LNCAP (cell line): ENCODE measurements around the gene CSF1R.

Experiments
- TF ChIP-seq, protein P1 (sequence below): fragments of 450-650 bp; IDR thresholded peaks from 2 replicates; pipeline ENCODE4 v1.5.1; 2017; ENCODE audit warnings: mild to moderate bottlenecking

CSF1R gene

DNA sequence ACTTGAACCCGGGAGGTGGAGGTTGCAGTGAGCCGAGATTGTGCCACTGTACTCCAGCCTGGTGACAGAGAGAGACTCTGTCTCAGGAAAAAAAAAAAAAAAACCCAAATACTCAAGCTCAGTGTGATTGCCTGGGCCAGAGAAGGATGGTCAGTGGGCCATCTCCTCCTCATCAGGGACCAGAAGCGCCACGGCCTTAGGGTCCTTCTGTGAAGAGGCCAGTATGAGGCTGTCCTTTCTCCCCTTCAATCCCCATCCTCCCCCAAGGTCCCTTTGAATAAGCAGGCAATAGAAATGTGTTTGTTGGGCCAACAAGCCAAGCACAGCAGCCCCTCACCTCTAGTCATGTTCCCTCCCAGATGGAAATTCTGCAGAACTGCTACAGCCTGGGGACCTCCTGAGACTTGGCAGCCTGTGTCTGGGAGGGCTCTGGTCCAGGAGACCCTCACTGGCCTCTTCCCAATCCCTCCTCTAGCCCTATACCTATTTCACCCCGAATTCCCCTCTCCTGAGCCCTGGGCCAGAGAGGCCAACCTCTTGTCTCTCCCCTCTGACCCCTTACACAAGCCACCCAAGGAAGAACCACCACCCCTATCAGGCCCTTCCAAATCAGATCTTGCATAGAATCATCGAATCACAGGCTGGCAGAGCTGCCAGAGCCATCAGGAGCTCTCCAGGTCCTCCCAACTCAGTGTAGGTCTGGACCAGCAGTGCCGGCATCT lies 1.0 kb downstream of the CSF1R start:
- TF ChIP-seq, protein P1, sequence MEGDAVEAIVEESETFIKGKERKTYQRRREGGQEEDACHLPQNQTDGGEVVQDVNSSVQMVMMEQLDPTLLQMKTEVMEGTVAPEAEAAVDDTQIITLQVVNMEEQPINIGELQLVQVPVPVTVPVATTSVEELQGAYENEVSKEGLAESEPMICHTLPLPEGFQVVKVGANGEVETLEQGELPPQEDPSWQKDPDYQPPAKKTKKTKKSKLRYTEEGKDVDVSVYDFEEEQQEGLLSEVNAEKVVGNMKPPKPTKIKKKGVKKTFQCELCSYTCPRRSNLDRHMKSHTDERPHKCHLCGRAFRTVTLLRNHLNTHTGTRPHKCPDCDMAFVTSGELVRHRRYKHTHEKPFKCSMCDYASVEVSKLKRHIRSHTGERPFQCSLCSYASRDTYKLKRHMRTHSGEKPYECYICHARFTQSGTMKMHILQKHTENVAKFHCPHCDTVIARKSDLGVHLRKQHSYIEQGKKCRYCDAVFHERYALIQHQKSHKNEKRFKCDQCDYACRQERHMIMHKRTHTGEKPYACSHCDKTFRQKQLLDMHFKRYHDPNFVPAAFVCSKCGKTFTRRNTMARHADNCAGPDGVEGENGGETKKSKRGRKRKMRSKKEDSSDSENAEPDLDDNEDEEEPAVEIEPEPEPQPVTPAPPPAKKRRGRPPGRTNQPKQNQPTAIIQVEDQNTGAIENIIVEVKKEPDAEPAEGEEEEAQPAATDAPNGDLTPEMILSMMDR = no peak

DNA sequence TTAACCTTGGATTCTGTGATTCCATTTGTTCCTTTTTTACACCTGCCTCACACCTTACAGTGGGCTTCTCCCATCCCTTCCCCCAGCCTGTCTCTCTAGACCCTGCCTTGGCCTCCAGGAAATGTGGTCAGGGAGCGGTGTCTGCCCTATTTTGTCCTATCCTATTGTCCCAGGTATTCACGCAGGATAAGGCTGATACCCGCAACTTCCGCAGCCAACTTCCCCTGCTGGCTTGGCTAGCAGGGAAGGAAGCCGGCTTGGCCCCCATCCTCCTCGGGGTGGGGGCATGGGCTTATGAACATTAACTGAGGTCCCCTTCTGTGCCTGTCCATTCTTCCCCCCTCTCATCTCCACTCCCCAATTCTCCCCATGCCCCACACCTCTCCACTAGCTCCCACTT lies 3.5 kb downstream of the CSF1R start:
- TF ChIP-seq, protein P1 = no peak

DNA sequence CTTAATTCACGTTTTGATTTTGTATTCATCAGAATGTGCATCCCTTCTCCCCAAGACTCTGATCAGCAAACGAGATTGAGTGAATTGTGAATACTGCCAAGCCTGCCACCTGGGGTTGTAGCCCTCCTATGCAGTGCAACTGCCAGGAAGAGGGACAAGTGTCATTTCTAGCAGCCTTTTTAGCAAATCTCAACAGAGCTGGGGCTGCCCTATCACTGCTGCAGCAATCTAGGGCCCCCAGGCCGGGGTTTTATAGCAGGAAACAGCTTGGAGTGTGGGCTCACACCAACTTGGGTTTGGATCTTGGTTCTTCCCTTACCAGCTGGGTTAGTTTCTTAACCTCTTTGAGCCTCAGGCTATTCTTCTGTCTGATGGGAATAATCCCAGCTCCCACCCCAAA lies 4.0 kb downstream of the CSF1R start:
- TF ChIP-seq, protein P1 = no peak

DNA sequence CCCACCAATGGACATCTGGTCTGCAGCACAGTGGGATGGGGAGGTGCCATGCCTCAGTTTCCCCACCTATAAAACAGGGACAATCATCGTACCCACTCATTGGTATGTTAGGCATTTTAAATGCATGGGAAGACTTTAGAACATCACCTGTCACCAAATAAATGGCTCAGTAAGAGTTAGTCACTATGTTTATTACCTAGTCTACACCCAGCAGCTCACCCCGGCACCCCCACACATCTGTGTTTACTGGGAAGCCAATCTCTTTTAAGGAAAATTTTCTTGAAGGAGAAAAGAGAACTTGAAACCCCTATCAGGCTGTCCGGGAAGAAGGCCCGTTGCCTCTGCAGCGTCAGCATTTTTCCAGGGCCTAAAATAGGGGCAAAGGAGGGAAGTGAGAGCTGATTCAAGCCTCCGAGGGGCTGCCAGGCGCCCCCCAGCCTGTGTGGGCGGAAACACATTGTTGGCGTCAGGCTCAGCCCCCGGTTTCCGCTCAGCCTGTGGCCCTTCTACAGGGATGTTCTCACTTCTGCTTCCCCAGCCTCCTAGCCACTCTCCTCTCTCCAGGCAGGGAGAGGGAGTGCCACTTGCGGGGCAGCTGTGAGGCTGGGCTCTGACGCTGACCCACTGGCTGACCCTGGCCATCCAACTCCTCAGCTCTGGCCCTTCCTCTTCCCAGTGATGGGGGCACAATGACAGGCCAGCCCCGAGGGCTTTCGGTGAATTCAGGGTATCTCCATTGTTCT lies 4.6 kb downstream of the CSF1R start:
- TF ChIP-seq, protein P1 = no peak

DNA sequence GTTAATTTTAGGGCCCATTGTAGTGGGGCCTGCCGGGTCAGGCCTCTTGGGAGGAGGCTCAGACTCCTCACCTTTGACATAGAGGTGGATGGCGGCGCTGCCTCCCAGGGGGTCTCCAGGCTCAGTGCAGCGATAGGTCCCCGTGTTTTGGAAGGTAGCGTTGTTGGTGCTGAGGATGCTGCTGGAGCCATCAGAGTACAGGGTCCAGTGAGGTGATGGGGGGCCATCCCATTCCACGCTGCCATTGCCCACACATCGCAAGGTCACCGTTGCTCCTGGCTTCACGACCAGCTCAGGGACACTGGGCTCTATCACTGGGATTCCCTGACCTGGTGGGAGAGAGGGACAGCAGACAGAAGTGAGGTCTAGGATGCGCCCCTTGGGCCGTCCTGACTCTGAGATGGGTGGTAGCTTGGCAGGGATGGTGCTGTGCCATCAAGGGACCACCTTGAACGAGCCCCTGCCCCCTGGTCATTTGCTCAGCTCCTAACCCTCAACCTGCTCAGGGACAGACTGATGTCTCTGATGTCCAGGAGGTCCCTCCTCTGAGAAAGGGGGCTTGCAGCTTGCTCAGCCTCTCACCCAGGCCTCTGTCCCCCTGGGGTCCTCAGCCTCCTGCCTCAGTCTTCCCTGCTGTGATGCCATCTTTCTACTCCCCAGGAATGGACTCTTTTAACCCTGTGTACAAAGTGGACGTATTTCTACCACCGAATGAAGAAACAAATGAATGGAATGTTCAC lies 5.5 kb downstream of the CSF1R start:
- TF ChIP-seq, protein P1 = no peak

DNA sequence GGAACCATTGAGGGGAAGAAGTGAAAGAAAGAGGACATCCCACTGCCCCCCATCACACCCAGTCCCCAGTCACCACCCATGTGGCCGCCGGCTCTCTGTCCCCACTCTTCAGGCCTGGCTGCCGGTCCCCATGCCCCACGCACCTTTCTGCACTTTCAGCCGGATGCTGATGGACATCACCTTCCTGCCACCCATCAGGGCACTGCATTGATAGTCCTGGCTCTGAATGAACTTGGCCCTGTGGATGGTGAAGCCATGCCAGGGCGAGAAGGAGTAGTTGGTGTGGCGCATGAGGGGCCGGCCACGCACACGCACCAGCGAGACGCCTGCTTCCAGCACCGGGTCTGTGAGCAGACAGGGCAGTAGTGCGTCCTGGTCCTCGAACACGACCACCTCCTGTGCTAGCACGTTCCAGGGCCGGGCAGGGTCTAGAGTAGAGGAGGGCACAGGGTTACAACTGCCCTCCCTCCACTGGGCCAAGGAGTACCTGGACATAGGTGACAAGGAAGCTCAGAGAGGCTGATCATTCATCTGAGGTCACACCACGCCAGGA lies 6.4 kb downstream of the CSF1R start:
- TF ChIP-seq, protein P1 = no peak

DNA sequence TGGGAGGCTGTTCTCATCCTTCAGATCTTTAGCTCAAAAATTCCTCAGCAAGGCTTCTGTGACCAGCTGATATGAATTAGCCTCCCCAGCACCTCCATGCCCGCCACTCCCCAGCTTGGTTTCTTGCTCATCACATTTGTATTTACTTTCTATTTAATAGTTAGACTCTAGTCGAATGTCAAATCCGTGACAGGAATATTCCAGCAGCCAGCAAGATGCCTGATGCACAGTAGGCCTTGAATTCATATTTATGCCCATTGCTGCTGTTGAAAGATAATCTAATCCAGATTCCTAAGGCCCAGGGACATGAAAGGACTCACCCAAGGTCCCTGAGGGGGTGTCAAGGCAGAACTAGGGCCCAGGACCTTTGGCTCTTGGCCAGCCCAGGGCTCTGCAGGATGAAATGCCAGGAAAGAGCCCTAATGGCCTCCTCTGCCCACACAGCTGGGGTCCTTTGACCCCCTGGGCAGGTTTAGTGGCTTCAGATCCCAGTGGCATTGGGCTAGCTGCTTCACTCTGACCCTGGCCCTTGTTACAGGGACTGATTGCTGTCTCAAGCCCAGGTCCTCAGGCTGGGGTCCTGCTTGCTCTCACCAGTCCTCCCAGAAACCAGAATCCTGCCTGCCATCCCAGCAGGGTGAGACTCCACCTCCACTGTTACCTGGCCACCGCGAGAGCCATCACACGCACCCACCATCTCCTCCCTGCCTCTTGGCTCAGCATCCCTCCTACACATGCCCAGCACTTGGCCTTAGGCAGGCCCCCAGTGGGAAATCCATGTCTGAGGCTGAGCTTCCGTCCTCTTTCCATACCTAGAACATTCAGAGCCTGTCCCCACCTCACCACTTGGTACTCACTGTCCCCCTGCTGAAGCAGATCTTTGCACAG lies 7.3 kb downstream of the CSF1R start:
- TF ChIP-seq, protein P1 = no peak
